Stimulated activated CD8-positive, alpha-beta memory T cell treated with anti-CD3 and anti-CD28 coated beads, Interleukin-7, amount 100 ng/mL, for 24 hours (primary cell): ENCODE measurements around the gene PRKCZ.

Source experiments
- DNase-seq: peaks from one replicate; pipeline ENCODE4 v3.0.0-alpha.2; 2020; ENCODE audit warnings: low read depth

Gene PRKCZ

GRCh38 chr1:2229911-2230731 lies 179.9 kb downstream of the PRKCZ start:
- DNase-seq, result no peak

- DNase-seq, result no peak
These were observed 180.7 kb downstream of the PRKCZ start for GRCh38 chr1:2230781-2231531.

GRCh38 chr1:2231532-2232254 lies 181.5 kb downstream of the PRKCZ start:
- DNase-seq, result no peak

- no peak for DNase-seq
These were observed 182.2 kb downstream of the PRKCZ start for GRCh38 chr1:2232255-2232915.

GRCh38 chr1:2232916-2233438 lies 182.8 kb downstream of the PRKCZ start:
- DNase-seq, result no peak

- DNase-seq, result no peak
These were observed 183.3 kb downstream of the PRKCZ start for GRCh38 chr1:2233468-2233867.

GRCh38 chr1:2233997-2234761 lies 184.0 kb downstream of the PRKCZ start:
- no peak for DNase-seq

GRCh38 chr1:2234762-2235113 lies 184.5 kb downstream of the PRKCZ start:
- no peak for DNase-seq
